Neural cell (in vitro differentiated cells): ENCODE results near the gene SKAP1. TPM values are rescaled to one million over a fixed set of nuclear protein-coding genes. Genes with fewer than 3 reads are reported as not detected.

ENCODE experiments used
- H2AFZ ChIP-seq: fragments of 200-600, 300-800 bp; sonication (generic), shearing (Covaris generic); 2 replicates; pipeline ENCODE4 v1.6.0; 2014; ENCODE audit warnings: low read depth, mild to moderate bottlenecking, antibody characterized with exemption, low read length, moderate library complexity
- H3F3A ChIP-seq: fragments of 200-600 bp; shearing (Covaris generic); 2 replicates; pipeline ENCODE4 v1.6.1; 2016; ENCODE audit warnings: mild to moderate bottlenecking, moderate library complexity, mixed read lengths, antibody characterized with exemption, low read length; ENCODE audit not compliant: insufficient read depth, poor library complexity, severe bottlenecking
- H3K27ac ChIP-seq: fragments of 200-600, 300-800 bp; sonication (generic), shearing (Covaris generic); 2 replicates; pipeline ENCODE4 v1.5.1; 2014; ENCODE audit warnings: mild to moderate bottlenecking, low read length, moderate library complexity
- H3K27me3 ChIP-seq: fragments of 300-800, 200-600 bp; sonication (generic), shearing (Covaris generic); 2 replicates; pipeline ENCODE4 v1.6.0; 2014; ENCODE audit warnings: mild to moderate bottlenecking, low read depth, low read length, moderate library complexity; ENCODE audit not compliant: insufficient read depth
- H3K36me3 ChIP-seq: fragments of 300-800, 200-600 bp; sonication (generic), shearing (Covaris generic); 2 replicates; pipeline ENCODE4 v1.5.1; 2014; ENCODE audit warnings: mild to moderate bottlenecking, antibody characterized with exemption, low read length, moderate library complexity; ENCODE audit not compliant: insufficient read depth
- H3K4me2 ChIP-seq: fragments of 300-800, 200-600 bp; sonication (generic), shearing (Covaris generic); 2 replicates; pipeline ENCODE4 v1.6.0; 2014; ENCODE audit warnings: mild to moderate bottlenecking, low read length
- H3K4me3 ChIP-seq: fragments of 300-800, 200-600 bp; sonication (generic), shearing (Covaris generic); 2 replicates; pipeline ENCODE4 v1.5.1; 2014; ENCODE audit warnings: mild to moderate bottlenecking, low read length, moderate library complexity
- H3K79me2 ChIP-seq: fragments of 200-600 bp; shearing (Covaris generic); replicated peaks from 2 replicates; pipeline ENCODE4 v1.6.0; 2014; ENCODE audit warnings: mild to moderate bottlenecking, low read length, moderate library complexity; ENCODE audit not compliant: insufficient read depth
- H3K9ac ChIP-seq: fragments of 300-800, 200-600 bp; sonication (generic), shearing (Covaris generic); 2 replicates; pipeline ENCODE4 v1.6.1; 2016; ENCODE audit warnings: mild to moderate bottlenecking, low read length, mixed read lengths
- H3K9me2 ChIP-seq: fragments of 200-600 bp; shearing (Covaris generic); 2 replicates; pipeline ENCODE4 v1.6.1; 2016; ENCODE audit warnings: mild to moderate bottlenecking, low read length, mixed read lengths; ENCODE audit not compliant: insufficient read depth
- H3K9me3 ChIP-seq: fragments of 200-600, 300-800 bp; sonication (generic), shearing (Covaris generic); 2 replicates; pipeline ENCODE4 v1.6.1; 2016; ENCODE audit warnings: mild to moderate bottlenecking, mixed run types, low read length, moderate library complexity, mixed read lengths
- H4K20me1 ChIP-seq: fragments of 200-600 bp; shearing (Covaris generic); 2 replicates; pipeline ENCODE4 v1.6.1; 2016; ENCODE audit warnings: mild to moderate bottlenecking, mixed run types; ENCODE audit not compliant: insufficient read depth
- EP300 ChIP-seq: fragments of 450-650 bp; conservative IDR thresholded peaks from 2 replicates; pipeline ENCODE4 v1.6.1; 2014; ENCODE audit warnings: antibody characterized with exemption, mild to moderate bottlenecking, moderate library complexity; ENCODE audit not compliant: poor library complexity, severe bottlenecking
- EZH2 ChIP-seq: fragments of 200-600, 300-800 bp; shearing (Covaris generic), sonication (generic); IDR thresholded peaks from 2 replicates; pipeline ENCODE4 v1.6.1; 2014; ENCODE audit warnings: antibody characterized with exemption, low read length, borderline replicate concordance, mild to moderate bottlenecking; ENCODE audit not compliant: insufficient read depth, poor library complexity, severe bottlenecking
- MXI1 ChIP-seq: fragments of 450-650 bp; conservative IDR thresholded peaks from 2 replicates; pipeline ENCODE4 v1.6.1; 2014; ENCODE audit warnings: antibody characterized with exemption, mild to moderate bottlenecking; ENCODE audit not compliant: poor library complexity, severe bottlenecking
- POLR2AphosphoS5 ChIP-seq: IDR thresholded peaks from 2 replicates; pipeline ENCODE4 v1.6.1; 2012
- RAD21 ChIP-seq: fragments of 450-650 bp; conservative IDR thresholded peaks from 2 replicates; pipeline ENCODE4 v1.6.1; 2014; ENCODE audit warnings: antibody characterized with exemption, mild to moderate bottlenecking, moderate library complexity
- REST ChIP-seq: IDR thresholded peaks from 2 replicates; pipeline ENCODE4 v1.6.1; 2012; ENCODE audit warnings: borderline replicate concordance
- SMC3 ChIP-seq: fragments of 450-650 bp; conservative IDR thresholded peaks from 2 replicates; pipeline ENCODE4 v1.6.1; 2014; ENCODE audit warnings: antibody characterized with exemption, mild to moderate bottlenecking, moderate library complexity; ENCODE audit not compliant: poor library complexity
- TAF1 ChIP-seq: IDR thresholded peaks from 2 replicates; pipeline ENCODE4 v1.6.1; 2012; ENCODE audit warnings: low read depth
- polyA plus RNA-seq: library from polyadenylated mRNA; depleted of rRNA; stranded (reverse); fragments of >200 nt; gene quantifications from 2 replicates; pipeline ENCODE4 v1.2.3, GENCODE V29; 2014
- TF ChIP-seq, protein P1 (sequence below): fragments of 450-650 bp; IDR thresholded peaks from 2 replicates; pipeline ENCODE4 v1.5.1; 2014; ENCODE audit warnings: antibody characterized with exemption, mild to moderate bottlenecking, moderate library complexity; ENCODE audit not compliant: poor library complexity, severe bottlenecking

The SKAP1 gene
- polyA plus RNA-seq, 1 donor from 2014 or later: 0.63 TPM

DNA sequence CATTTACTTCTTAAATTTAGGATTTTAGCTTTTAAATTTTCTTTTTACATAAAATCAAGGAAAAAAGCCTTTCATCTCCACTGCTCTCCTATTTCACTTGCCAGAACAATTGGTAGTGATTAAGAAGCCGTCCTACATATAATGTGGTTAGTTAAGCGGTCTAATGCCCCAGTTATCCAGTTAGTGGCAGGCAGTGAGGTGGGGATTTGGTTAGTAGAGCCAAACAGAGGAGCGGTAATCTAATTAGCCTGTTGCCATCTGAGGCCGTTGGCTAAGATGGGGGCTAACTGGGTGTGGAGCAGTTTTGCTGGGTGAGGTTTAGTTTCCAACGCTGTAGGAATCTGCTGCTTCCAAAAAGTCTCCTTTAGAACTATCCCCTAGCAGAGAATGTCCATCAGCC, 300.0 kb downstream of the SKAP1 start:
- no peak for TF ChIP-seq REST
- TF ChIP-seq SMC3: no peak
- no peak for TF ChIP-seq RAD21
- TF ChIP-seq, protein P1, sequence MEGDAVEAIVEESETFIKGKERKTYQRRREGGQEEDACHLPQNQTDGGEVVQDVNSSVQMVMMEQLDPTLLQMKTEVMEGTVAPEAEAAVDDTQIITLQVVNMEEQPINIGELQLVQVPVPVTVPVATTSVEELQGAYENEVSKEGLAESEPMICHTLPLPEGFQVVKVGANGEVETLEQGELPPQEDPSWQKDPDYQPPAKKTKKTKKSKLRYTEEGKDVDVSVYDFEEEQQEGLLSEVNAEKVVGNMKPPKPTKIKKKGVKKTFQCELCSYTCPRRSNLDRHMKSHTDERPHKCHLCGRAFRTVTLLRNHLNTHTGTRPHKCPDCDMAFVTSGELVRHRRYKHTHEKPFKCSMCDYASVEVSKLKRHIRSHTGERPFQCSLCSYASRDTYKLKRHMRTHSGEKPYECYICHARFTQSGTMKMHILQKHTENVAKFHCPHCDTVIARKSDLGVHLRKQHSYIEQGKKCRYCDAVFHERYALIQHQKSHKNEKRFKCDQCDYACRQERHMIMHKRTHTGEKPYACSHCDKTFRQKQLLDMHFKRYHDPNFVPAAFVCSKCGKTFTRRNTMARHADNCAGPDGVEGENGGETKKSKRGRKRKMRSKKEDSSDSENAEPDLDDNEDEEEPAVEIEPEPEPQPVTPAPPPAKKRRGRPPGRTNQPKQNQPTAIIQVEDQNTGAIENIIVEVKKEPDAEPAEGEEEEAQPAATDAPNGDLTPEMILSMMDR: no peak
- TF ChIP-seq EZH2: no peak
- no peak for TF ChIP-seq MXI1
- no peak for TF ChIP-seq EP300
- TF ChIP-seq POLR2AphosphoS5: no peak
- TF ChIP-seq TAF1: no peak
- Histone ChIP-seq H4K20me1 (no peaks in the 10 kb centered on the region), H3K27me3 (no peaks in the 10 kb centered on the region), H3K9me3 (no peaks in the 10 kb centered on the region), H3K4me2 (no peak overlapping the region), H3F3A (no peaks in the 10 kb centered on the region), H3K9ac (no peak overlapping the region), H3K4me3 (no peak overlapping the region), H3K9me2 (no peaks in the 10 kb centered on the region), H3K36me3 (no peaks in the 10 kb centered on the region), H3K27ac (no peak overlapping the region), H3K79me2 (no peaks in the 10 kb centered on the region), H2AFZ (no peak overlapping the region)

DNA sequence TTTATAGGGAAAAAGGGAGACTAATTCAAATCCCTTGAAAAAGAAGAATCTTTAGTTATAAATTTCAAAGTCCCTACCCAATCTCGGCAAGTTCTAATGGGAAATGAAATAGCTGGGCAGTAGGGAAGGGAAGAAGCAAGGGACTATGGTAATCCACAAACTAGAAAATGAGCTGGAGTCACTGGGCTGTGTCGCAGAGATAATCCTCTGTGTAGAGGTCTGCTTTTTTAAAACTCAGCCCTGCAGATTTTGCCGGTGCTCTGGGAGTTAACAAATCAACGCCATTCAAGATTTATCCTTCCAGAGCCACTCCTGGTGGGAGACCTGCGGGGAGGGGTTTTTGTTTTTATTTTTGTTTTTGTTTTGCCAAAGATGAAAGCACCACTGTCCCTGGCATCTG, 301.6 kb downstream of the SKAP1 start:
- Histone ChIP-seq H3K9me2 (no peaks in the 10 kb centered on the region), H3K9ac (no peak overlapping the region), H3K79me2 (no peaks in the 10 kb centered on the region), H3K27ac (no peak overlapping the region), H2AFZ (no peak overlapping the region), H3F3A (no peaks in the 10 kb centered on the region), H4K20me1 (no peaks in the 10 kb centered on the region), H3K36me3 (no peaks in the 10 kb centered on the region), H3K27me3 (no peaks in the 10 kb centered on the region), H3K4me2 (no peak overlapping the region), H3K4me3 (no peak overlapping the region), H3K9me3 (no peaks in the 10 kb centered on the region)
- TF ChIP-seq EZH2 (no peak), MXI1 (no peak), TAF1 (no peak), EP300 (no peak), SMC3 (no peak), REST (no peak), POLR2AphosphoS5 (no peak), RAD21 (no peak)
- TF ChIP-seq, protein P1: no peak
